OCI-LY3 (cell line): Measurements from ENCODE around the gene ARHGEF38.

Source experiments
- CTCF ChIP-seq: fragments of 200-600, 300-600 bp; sonication (generic); IDR thresholded peaks from 2 replicates; pipeline ENCODE4 v1.5.1; 2014; ENCODE audit warnings: antibody characterized with exemption, low read length, low read depth
- EZH2phosphoT487 ChIP-seq: fragments of 200-600 bp; shearing (Covaris generic); IDR thresholded peaks from 2 replicates; pipeline ENCODE4 v1.6.1; 2018; ENCODE audit warnings: antibody characterized with exemption, mixed run types, low read depth

- TF ChIP-seq CTCF (no peak), EZH2phosphoT487 (no peak)
Observed at GRCh38 chr4:105591573-105591972, 39.2 kb downstream of the ARHGEF38 start.
